GM19193 (cell line): ENCODE data around the gene MPPED1.

Experiments used
- POLR2A ChIP-seq: IDR thresholded peaks from 4 replicates; pipeline ENCODE4 v1.6.1; 2011; ENCODE audit not compliant: insufficient read depth, insufficient read length; ENCODE audit errors: extremely low read depth

The MPPED1 gene

DNA sequence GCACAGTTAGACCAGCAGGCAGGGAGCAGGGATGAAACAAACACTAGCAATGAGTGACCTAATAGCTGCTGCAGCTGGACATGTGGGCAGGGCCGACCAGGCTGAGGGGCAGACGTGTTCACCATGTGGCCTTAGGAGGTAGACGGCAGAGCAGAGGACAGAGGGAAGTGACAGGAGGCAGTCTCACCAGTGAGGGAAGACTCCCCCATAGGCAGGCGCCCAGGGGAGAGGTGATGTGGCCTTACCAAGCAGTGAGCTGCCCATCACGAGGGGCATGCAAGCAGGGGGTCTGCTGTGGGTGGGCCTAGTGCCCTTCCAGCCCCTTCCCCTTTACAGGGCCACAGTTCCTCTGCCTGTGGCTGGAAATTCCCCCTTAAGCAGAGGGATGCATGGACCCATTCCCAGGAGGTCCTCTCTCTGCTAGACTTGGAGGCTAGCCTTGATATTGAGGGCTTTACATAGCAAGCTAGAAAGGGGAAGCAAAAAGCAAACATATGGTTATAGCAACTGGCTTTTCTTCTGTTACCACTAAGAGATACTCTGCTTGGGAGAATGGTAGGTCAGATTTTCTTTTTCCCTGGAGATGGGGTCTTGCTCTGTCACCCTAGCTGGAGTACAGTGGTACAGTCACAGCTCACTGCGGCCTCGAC, 67.6 kb downstream of the MPPED1 start:
- no peak for TF ChIP-seq POLR2A

DNA sequence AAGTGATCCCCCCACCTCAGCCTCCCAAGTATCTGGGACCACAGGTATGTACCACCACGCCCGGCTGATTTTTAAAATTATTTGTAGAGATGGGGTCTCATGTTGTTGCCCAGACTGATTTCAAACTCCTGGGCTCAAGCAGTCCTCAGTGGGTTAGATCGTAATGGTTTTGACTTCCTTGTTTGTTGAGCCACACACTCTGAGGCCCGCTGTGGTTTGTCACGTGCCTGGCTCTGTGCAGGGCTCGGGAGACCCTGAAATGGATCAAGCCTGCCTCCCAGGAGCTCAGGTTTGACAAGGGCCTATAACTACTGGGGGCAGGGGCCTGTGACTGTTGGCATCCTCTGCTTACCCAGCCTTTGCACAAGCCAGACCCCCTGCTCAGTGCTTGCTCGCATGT, 68.1 kb downstream of the MPPED1 start:
- TF ChIP-seq POLR2A, result no peak

DNA sequence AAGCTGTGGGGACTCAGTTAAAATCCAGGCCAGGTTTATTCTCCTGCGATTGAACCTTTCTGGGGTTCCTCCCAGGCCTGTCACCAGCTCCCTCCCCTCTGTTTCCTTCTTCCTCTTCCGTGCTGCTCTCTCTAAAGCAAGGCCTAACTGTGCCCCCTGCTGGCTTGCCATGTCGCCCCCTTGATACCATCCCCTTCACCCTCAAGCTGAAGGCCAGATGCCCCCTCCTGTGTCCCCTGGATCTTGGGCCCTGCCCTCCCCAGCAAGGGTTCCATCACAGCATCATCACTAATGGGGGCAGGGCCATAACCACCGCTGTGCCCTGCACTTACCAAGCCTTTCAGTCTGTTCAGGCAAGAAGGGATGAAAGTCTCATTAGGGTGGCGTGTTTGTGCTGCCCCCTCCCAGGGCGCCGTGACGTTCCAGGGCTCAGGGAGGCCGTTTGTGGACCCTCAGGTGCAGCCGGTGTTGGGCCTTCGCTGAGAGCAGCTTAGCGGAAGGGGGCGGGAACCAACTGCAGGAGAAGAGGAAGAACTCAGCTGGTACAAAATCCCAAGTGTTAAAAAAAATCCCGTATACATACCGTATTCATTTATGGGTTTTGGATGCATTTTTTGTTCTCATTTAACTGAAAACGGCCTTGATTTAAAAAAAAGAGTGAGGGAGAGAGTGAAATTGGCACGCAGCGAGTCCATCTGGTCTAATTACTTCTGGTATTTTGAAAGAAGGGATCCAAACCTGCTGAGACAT, 69.9 kb downstream of the MPPED1 start:
- no peak for TF ChIP-seq POLR2A

DNA sequence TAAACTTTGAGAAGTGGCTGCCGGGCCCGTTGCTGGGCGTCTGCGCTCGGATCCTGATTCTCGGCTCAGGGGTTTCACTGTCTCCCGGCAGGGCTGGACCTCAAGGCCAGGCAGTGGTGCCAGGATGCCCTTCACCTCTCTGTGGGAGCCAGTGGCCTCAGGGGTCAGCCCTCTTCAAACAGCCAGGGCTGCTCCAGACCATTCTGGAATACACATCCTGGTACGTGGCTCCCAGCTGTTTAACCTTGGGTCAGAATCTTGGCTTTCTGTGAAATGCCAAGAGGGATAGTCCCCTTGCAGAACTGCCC, 70.5 kb downstream of the MPPED1 start:
- no peak for TF ChIP-seq POLR2A

DNA sequence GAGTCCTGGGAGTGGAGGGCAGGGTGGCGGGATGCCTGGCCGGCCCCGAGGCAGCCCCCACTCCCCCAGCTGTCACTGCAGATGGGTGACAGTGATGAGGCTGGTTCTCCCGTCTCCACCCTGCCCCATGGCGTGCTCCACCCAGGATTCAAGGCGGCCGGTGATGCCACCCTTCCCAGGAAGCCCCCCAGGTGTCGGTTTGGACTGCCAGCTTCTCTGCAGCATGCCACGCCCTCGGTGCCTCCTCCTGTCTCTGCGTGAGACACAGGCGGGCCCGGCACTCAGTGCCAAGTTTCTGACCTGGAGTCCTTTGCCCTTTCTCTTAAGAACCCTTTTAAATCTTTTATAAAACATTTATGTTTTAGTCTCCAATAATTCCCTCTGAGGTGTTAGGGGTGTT, 71.5 kb downstream of the MPPED1 start:
- TF ChIP-seq POLR2A, result no peak

DNA sequence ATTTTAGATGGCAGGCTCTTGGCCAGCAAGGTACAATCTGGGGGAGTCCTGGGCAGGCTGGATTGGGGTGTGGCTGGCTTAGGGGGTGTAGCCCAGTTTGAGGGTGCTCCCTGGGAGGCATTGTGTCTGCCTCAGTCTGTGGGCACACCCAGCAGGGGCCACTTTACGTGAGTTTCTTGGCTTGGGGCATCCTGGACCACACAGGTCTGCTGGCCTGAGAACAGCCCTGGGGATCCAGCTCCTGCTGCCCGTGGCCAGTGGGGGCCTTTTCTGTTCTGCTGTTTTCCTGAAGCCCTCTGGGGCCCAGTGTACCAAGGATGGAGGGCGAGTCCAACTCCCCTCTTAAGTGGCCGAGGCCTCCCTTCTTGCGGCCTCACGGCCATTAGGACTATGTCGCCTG, 71.9 kb downstream of the MPPED1 start:
- no peak for TF ChIP-seq POLR2A

DNA sequence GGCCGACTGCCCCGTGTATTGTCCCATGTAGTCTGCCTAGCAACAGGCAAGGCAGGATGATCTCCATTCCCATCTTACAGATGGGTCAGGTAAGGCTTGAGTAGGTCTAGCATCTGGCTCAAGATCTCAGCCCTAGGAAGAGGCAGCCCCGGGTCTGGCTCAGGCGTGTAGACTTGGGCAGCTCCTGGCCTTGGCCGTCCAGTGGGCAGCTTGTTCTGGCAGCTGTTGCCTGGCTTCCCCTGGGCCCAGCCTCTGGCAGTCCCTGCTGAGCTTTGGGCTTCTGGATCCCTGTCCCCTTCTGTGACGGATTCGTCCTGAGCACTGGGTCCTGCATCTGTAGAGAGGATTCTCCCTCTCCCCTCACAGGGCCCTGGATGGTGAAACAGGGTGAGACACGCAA, 72.4 kb downstream of the MPPED1 start:
- TF ChIP-seq POLR2A, result no peak

DNA sequence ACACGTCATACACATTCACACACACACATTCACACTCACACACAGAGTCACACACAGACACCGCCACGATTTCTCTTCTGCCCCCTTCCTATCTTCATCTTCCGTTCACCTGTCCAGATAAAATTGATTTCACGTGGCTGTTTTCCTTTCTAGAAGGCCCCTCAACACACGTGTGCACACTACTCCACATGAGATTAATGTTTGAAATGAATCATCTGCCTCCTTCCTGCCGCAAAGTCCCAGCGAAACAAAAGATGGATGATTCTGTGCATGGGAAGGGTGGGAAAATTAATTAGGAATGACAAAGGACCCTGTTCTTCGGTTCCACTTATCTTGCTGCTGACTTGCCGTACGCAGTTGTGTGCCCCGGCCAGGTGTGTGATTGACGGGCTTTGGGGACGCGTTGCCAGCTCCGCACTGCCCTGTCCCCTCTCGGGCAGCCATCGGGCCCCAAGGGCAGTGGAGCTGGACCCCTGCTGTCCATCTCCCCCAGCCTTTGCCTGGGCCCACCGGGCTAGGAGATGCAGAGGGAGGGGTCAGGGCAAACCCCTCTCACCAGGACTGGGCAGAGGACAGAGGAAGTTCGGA, 73.8 kb downstream of the MPPED1 start:
- no peak for TF ChIP-seq POLR2A

DNA sequence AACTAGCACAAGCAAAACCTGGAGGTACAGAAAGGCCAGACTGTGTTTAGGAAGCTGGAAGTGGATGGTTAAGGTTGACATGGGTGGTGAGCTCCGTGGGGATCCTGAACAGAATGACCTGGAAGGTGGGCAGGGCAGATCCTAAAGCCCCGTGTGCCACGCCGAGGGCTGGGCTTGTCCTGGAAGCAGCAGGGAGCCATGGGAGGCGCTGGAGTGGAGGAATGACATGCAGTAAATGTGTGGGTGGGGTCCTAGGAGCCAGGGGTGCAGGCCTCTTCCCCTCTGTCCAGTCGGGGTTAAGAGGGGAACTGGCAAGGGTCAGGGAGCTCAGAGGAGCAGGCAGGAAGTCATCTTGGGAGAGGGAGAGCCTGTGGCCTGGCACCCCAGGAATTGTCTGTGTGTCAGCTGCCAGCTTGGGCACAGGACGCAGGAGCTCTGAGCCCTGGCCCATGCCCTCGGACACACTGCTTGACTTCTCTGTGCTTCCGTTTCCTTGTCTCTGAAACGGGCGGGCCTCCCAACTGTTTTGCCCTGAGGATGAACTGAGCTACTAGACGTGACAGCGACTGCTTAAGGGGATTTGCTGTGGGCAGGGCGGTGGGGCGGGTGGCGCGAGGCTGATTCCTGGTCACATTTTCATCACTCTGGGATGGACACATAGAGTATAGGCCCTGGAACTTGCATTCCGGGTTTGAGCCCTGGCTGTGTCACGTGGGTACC, 75.7 kb downstream of the MPPED1 start:
- TF ChIP-seq POLR2A, result no peak

DNA sequence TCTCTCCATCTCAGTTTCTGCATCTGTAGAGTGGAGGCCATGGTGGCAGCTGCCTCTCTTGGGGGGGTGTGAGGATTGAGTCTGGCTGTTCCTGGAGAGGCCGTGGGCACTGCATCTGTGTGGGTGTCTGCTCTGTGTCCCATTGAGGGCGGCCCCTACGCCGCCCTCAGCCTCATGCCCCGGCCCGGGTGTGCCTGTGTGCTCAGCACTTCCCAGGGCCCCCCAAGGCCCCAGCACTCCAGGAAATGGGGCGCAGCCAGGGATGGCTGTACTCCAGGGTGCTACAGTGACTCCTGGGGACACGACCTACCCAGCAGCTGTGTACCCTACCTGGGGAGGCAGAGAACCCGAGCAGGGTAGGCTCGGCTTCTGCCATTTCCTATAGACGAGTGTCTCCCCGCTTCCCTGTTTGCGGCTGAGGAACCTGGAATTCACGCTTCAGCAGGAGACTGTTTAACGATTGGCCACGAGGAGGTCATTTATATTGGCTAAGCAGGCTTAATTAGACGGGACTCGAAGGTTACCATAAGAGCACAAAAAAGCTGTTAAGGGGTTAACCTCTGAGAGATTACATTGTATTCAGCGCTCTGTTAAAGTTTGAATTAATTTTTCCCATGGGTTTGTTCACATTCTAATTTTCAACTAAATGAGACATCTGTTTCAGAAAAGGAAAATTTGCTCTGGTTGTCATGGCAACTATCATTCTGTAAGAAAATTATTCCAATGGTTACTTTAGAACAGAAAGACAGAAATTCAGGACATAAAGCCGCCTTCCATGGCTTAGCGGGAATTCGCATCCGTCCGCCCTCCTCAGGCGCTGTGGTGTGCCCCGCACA, 76.4 kb downstream of the MPPED1 start:
- TF ChIP-seq POLR2A, result no peak

DNA sequence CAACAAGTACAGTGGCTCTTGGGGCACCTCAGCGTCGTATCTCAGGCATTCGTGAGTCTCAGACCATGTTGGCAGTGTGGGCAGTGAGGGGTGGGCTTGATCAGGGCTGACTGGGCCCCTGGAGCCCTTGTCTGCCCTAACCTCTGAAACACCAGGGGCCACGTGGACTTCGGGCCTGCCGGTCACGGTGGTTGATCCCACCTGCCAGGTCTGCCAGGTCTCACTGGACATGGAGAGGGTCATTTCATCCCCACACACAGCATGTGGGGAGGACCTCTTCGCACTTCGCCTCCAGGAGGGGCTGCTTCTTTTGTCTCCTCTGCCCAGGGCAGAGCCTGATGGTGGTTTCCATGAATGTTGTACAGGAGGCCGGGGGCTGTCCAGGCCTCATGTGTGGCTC, 77.1 kb downstream of the MPPED1 start:
- no peak for TF ChIP-seq POLR2A

DNA sequence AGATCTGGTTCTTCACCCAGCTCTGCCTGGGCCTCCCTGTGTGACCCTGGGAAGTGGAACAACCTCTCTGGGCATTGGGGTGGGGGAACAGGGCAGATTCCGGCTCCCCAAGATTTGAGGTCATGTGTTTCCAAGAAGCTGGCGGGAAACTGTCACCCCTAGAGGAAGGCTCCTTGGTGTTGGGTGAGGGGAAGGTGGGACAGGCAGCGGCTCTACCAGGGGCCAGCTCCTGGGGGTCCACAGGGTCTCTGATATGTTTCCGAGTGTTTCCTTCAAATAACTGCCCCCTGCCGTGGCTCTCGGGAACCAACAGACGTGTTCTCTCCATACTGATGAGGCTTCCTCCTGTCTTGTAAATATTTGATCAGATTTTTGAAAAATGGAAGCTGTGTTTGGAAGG, 78.5 kb downstream of the MPPED1 start:
- TF ChIP-seq POLR2A, result no peak

DNA sequence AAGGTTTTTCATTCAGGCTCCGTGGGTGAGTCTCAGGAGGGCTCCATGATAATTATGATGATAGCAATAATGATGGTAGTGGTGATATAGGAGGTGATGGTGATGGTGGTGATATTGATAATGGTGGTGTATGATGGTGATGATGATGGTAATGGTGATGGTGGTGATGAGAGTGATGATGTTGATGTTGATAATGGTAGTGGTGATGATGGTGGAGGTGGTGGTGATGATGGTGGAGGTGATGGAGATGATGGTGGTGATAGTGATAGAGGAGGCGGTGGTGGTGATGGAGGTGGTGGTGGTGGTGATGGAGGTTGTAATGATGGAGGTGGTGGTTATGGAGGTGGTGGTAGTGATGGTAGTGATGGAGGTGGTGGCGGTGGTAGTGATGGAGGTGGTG, 79.4 kb downstream of the MPPED1 start:
- TF ChIP-seq POLR2A, result no peak

DNA sequence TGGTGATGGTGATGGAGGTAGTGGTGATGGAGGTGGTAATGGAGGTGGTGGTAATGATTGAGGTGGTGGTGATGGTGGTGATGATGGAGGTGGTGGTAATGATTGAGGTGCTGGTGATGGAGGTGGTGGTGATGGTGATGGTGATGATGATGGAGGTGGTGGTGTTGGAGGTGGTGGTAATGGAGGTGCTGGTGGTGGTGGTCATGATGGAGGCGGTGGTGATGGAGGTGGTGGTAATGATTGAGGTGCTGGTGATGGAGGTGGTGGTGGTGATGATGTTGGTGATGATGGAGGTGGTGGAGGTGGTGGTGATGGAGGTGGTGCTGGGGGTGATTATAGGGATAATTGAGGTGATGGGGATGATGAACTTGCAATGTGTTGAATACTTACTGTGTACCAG, 79.9 kb downstream of the MPPED1 start:
- no peak for TF ChIP-seq POLR2A

DNA sequence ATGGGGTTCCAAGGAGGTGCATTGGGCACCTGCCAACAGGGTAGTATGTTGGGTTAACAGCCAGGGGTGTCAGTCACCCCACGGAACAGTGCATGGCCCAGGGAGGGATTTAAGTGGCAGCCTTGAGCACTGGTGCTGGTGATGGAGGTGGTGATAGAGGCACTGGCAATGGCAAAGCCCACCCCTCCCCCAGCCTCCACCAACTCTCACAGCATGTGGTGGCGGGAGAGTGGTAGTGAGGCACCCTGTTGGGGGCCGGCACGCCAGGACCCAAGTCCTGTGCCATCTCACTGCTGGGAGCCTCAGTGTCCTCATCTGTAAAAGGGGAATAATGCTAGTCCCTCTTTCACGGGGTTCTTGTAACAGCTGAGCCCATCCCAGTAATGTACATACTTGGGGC, 81.5 kb downstream of the MPPED1 start:
- no peak for TF ChIP-seq POLR2A
